ENCODE data around the gene TERF2IP.

TERF2IP gene

GRCh38 chr16:75640598-75640997 is 7.0 kb upstream of the TERF2IP start:
- no peak for DNase-seq

GRCh38 chr16:75644240-75645012 is 3.1 kb upstream of the TERF2IP start:
- no peak for DNase-seq

GRCh38 chr16:75647112-75647491 is 471 bp upstream of the TERF2IP start:
- DNase-seq = peak; percentile 53

GRCh38 chr16:75648265-75649076 is 898 bp downstream of the TERF2IP start:
- DNase-seq = peak; percentile 43

- DNase-seq = no peak
Observed at GRCh38 chr16:75653922-75654321, 6.3 kb downstream of the TERF2IP start.

- DNase-seq = no peak
Observed at GRCh38 chr16:75658175-75658574, 10.6 kb downstream of the TERF2IP start.

GRCh38 chr16:75660321-75660720 is 12.7 kb downstream of the TERF2IP start:
- no peak for DNase-seq

- no peak for DNase-seq
Observed at GRCh38 chr16:75660726-75661302, 13.2 kb downstream of the TERF2IP start.

GRCh38 chr16:75667503-75667902 is 19.9 kb downstream of the TERF2IP start:
- no peak for DNase-seq

- DNase-seq = no peak
Observed at GRCh38 chr16:75676909-75677308, 29.3 kb downstream of the TERF2IP start, which contains the start of gene CPHXL2. Gene CPHXL2, minus strand, starts transcription at chr16:75677009. Its CDS starts 10 bp downstream, at chr16:75676999.

- DNase-seq = no peak
Observed at GRCh38 chr16:75679366-75679765, 31.8 kb downstream of the TERF2IP start.

- DNase-seq = no peak
Observed at GRCh38 chr16:75682308-75682707, 34.7 kb downstream of the TERF2IP start.

- no peak for DNase-seq
Observed at GRCh38 chr16:75687361-75687760, 39.8 kb downstream of the TERF2IP start.

- DNase-seq = no peak
Observed at GRCh38 chr16:75695708-75696107, 48.1 kb downstream of the TERF2IP start.

GRCh38 chr16:75697571-75697970 is 50.0 kb downstream of the TERF2IP start:
- DNase-seq = no peak

GRCh38 chr16:75701361-75701760 is 53.8 kb downstream of the TERF2IP start, which contains the start of gene DUXB:
Gene DUXB, minus strand, starts transcription at chr16:75701461. Its CDS starts 43 bp downstream, at chr16:75701418.
- no peak for DNase-seq

GRCh38 chr16:75702242-75702641 is 54.7 kb downstream of the TERF2IP start:
- DNase-seq = no peak

- DNase-seq = no peak
Observed at GRCh38 chr16:75703306-75703705, 55.7 kb downstream of the TERF2IP start.
